Activated CD4-positive, CD25-positive, alpha-beta regulatory T cell treated with anti-CD3 and anti-CD28 coated beads, Interleukin-2, amount 50 U/mL, for 24 hours (primary cell): ENCODE data around the gene GAPDHS.

Source experiments
- ATAC-seq, 2 donors: fragments of 150-1000 bp; cut with Tn5 transposase; one replicate each; pipeline ENCODE4 v1.10.0; 2021; ENCODE audit warnings: mild to moderate bottlenecking in 1 of 2, moderate library complexity in 1 of 2

Gene GAPDHS

DNA sequence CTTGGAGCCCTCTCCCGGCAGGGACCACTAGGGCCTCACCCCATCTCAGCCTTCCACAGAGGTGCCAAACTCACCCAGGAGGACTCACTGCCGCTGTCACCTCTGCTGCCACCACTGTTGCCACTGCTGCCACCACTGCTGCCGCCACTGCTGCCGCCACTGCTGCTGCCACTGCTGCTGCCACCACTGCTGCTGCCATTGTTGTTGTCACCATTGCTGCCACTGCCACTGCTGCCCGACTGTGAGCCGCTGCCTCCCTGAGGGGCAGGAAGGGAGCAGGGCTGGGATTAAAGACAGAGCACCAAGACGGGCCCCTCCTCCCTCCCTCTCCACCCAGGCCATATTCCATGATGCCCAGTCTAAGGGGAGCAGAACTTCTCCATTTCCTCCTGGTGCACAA lies 21.9 kb upstream of the GAPDHS start:
- ATAC-seq: no peak

DNA sequence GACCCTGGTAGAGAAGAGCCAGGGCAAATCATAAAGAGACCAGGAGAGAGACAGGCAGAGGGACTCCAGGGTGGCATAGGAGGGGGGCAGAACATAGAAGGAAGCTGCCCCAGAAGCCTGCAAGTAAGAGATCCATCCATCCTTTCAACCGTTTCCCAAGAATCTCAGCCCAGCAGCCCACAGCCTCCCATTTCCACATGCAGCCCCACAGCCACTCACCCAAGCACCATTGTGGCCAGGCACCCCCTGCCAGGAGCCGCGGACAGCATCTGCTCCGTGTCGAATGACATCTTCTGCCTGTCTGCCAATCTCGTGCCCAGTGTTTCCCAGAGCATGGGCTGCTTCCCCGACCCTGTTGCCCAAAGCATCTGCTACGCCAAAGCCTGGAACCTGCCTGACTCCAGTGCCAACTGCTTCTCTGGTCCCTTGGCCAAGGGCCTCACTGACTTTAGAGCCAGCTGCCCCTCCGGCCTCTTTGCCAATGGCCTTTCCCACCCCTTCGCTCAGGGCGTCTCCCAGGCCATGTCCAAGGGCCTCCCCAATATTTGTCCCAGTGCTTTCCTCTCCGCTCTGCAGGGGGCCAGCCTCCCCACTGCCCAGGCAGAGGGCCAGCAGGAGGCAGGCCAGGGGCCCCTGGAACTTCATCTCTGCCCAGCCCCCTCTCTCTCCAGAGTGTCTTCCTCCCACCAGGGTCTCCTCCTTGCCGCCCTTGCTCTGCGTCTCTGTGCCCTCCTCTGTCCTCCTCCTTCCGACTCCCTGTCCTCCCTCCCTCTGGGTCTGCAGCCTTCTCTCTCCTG lies 20.2 kb upstream of the GAPDHS start:
- no peak for ATAC-seq

DNA sequence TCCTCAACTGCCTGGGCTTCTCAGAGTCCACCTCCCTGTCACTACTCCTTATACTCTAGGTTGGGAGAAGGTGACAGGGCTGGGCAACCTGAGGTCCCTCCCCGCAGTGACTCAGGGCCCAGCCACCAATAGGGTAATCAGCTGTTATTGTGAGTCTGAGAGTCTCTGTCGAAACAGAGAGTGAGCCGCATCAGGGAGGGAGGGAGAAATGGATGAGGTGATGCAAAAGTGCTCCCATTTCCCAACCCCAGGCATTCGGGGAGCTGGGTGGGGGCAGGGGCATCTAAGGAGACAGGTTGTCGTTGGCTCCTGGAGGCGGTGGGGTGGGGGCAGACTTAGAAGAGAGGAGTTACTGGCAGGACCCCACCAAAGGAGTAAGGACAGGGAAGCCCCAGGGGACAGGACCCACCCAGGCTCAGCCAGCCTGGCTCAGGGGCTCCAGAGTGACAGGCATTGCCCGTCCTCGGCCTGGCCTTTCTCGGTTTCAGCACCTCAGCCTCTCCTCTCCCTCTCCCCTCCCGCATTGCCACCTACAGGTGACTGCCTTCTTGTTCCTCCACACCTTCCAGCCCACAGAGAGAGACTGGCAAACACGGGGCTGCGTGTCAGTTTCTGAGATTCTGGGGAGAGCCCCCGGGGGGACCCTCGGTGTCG lies 19.5 kb upstream of the GAPDHS start, which contains the start of gene DMKN:
Gene DMKN (minus strand): TSS at position 22 of the 654 bp plus-strand sequence. CDS start 174 bp downstream, outside the sequence.
- ATAC-seq: no peak

DNA sequence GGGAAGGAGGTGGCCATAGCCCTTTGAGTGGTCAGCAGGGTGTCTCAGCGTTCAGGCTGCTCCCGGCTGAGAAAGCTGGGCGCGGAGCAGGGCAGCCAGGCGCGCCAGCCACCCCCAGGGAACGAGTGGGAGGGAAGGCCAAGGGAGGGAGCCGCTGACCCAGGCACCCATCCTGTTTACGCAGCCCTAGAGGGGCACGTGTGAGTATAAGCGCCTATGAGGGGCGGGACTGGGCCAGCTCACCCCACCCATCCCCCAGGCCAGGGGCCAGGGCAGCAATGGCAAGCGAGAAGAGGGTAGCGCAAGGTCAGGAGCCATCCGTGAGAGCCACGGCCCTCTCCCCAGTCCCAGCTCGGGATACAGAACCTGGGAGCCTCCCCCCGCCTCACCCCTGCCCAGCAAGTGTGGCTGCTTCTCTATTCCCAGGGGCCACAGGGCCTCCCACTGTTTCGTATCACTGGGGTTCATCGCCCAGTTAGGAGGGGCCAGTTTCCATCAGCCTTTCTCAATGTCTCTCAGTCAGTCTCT lies 18.9 kb upstream of the GAPDHS start:
- ATAC-seq: no peak

DNA sequence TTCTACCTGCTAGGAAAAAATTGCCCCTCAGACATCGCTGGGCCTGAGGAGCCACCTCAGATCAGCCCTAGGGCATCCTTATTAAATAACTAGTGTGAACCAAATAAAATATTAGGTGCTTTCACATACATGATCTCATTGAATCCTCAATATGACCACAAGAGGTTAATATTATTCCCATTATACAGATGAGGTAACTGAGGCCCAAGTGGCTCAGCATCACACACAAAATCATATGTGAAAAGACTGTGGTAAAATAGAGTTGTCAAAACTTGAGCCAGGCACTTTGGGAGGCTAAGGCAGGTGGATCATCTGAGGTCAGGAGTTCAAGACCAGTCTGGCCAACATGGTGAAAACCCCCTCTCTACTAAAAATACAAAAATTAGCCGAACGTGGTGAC lies 16.9 kb upstream of the GAPDHS start:
- no peak for ATAC-seq

DNA sequence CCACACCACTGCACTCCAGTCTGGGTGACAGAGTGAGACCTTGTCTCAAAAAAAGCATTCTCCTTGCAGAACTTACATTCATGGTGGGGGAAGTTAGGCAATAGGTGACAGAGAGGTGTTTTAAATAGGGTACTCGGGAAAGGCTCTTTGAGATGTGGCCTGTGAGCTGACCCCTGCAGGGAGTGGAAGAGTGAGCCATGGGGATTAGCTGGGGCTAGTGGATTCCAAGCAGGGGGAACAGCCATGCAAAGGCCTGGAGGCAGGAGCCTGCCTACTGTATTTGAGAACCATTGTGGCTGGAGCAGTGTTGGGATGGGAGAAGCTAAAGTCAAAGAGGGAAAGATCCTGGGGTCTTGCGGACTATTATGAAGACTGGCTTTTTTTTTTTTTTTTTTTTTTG lies 15.9 kb upstream of the GAPDHS start:
- ATAC-seq: no peak

DNA sequence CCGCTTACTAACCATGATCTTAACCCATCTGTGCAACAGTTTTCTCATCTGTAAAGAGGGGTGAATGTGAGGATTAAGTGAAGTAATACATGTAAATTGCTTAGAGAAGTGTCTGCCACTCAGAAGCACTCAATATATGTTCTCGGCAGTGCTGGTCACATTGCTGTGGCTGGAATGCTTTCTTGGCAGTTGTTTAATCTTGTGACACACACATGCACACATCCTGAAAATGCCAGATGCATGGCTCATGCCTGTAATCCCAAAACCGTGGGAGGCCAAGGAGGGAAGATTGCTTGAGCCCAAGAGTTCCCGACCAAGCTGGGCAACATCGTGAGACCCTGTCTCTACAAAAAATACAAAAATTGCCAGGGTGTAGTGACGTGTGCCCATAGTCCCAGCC lies 14.9 kb upstream of the GAPDHS start:
- ATAC-seq: no peak

DNA sequence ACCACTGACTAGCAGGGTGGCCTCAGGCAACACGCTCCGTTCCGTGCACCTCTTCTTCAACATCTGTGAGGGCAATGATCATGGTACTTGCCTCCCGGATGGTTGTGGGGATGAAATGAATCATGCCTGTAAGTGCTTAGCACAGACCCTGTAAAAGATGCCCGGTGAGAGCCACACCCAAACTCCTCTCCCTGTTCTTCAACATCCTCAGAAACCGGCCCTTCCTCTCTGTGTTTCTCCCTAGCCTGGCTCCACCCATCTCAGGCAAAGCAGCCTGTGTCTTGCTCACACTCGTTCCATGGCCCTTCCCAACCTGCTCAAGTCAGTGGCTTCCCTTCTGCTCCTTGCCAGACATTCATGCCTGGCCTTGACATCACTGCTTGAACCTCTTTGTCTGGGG lies 14.0 kb upstream of the GAPDHS start:
- no peak for ATAC-seq

DNA sequence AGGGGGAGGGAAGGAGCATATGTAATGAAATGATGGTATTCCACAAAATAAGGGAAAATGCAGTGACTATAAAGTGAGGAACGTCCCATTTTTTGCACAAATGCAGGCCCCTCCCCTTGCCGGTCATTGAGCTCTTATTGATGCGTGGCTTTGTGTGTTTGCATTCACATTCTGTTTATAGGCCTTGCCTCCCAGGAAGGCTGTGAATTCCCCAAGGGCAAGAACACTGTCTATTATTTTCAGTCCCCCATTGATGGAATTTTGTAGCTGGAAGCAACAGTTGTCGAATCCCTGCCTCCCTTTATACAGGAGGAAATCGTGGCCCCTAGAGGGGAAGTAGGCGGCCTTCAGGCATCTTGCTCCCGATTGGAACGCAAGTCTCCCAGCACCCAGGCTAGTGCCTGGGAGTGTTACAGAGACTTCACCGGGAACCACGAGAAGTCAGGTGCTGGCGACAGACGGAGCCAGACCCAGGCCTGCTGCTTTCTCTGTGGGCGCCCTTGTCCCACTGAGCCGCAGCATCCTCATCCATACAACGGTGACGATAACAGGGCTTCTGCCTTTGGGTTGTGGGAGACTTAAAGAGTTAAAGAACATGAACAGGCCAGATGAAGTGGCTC lies 12.0 kb upstream of the GAPDHS start:
- no peak for ATAC-seq

DNA sequence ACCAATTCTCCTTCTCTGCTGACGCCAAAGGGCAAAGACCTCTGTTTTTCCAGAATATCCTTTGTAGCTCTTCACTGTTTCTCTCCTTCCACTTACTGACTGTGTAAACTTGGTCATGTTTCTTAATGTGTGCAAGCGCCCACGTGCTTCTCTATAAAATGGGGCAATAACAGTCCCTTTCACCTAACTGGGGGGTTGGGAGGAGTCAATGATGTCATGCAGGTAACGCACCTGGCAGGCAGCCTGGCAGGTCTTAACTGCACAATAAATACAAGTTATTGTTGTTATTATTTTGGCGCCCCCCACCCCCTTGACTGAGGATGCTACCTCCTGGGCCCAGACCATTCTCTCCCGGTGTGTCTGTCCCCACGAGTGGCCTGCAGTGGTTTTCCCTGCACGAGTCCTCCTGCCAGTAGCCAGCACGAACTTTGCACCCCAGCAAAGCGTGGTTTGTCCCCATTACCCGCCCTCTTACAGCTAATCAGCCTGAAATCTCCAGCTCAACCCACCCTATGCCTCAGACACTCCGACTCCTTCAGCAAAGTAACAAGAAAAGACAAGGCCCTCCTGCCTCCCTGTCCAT lies 10.4 kb upstream of the GAPDHS start:
- no peak for ATAC-seq

DNA sequence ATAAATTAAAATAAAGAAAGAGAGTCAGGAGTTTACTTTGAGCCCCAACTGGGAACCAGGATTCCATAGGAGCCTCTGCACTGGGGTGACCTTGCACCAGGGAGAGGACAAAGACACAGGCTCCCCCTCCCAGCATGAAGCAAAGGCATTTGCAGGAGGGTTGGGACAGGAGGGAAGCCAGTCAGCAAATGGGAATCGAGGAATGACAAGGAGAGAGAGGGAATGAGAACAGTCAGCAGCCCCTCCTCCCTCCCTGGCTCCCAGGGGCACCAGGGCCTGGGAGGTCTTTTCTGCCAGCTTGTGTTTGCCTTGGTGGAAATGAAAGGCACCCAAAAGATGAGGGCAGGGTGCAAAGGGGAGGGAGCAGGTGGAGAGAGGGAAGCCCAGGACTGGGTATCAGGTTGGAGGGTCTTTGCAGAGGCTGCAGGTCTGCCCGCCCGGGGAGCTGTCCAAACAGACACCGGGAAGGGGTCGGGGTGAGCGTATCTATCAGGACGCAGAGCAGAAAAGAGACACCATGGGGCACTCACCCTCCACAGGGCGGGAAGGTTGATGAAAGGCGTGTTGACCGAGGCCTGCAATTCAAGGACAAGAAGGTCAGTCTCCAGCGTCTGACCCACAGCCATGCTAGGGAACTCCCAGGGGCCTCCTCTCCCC lies 8.9 kb upstream of the GAPDHS start:
- no peak for ATAC-seq

DNA sequence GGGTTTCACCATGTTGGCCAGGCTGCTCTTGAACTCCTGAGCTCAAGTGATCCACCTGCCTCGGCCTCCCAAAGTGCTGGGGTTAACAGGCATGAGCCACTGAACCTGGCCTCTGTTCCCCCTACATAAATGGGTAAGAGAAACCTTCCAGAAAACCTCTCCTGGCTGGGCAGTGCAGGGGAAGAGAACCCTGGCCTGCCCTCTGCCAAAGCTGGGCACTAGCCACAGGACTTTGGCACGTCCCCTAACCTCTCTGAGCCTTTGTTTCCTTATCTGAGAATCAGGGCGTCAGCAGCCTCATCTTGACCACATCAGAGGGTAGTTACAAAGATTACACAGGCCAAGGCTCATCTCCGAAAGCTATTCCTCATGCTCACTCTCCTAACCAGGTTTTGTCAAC lies 7.4 kb upstream of the GAPDHS start:
- no peak for ATAC-seq

DNA sequence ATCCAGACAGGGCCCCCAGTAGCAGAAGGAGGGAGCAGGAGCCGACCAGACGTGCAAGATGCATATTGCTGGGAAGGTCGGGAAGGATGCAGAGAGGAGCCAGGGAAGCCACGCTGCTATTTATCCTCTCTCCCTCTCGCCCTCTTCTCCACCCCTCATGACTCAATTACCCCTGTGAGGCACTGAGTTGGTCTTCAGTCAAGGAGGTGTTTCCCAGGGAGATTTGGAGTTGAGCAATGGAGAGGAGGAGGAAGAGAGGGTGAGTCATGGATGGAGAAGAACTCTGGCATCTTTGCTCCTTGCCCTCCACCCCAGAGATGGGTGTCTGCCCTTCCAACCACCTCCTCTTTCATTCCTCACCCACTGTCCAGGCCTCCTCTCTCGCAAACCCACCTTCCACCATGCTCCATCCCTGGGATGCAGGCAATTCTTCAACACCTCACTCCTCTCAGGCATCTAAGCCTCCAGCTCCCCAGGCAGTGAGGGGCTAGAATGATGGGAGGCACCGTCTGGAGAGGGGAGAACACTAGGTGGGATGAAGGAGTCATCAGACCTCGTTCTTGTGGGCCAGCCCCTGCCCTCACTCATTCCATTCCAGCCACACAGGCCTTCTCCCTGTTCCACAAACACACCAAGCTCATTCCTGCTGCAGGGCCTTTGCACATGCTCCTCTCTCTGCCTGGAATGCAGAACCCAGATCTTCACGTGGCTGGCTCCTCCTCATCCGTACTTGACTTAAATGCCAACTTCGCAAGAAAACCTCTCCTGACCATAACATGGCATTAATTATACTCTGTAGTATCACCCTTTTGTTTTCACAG lies 4.8 kb upstream of the GAPDHS start, which contains the start of gene SBSN:
Gene SBSN (minus strand): TSS at position 94 of the 821 bp plus-strand sequence. CDS start 30 bp downstream, at position 64.
- no peak for ATAC-seq

DNA sequence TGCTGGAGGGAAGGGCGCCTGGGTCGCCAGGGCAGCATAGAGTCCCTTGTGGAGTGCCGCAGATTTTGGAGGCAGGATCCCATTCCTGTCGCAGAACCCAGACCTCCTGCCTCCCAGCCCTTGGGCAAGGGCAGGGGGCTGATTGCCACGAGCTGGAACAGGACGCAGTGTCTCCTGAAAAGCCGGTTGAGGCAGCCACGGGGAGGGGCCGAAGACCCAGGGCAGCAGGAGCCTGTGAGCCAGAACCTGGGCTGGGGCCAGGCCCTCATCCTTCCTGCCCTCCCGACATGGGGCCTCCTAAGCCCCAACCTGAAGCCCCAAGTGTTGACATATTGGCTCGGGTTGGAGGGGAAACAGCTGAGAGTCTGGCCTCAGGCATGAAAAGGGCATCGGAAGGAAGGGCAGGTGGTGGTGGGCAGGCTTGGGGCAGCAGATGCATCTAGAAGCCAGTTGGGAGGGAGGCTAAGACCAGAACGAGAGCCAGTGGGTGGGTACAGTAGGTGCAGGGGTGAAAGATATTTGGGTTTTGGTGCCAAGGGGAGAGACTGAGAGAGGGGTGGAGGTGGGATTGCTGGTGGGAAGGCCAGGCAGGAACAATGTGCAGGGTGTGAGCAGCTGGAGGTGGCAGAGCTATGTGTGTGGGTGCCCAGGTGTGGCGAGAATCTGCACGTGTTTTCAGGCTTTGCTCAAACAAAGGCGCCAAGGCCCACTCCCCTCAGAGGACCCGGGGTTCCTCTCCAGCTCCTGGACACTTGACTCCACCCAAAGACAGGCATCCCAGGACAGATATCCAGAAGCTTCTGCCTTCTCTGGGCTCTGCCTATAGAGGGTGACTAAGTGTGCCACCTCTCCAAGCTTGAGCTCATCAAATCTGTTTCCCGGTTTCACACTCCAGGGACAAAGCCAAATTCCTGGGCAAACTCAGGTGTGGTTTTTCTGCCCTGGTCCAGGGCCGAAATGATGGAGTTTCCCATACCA lies 3.7 kb upstream of the GAPDHS start:
- no peak for ATAC-seq

DNA sequence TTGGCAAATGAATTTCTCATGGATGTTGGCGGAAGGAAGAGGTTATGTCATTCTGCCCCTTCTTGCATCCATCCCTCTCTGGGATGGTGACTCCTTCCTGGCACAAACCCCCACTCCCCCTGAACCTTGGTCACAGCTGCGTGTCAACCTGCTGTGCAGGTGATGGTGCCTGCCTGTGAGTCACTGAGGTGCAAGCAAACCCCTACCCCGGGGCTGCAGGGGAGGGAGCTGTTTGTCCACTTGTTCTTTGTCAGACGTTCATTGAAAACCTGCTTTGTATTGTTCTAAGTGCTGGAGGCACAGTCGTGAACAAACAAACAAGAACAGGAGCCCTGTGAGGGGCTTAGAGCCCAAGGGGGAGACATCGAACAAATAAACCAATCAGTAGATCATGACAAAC lies 2.0 kb upstream of the GAPDHS start:
- no peak for ATAC-seq

DNA sequence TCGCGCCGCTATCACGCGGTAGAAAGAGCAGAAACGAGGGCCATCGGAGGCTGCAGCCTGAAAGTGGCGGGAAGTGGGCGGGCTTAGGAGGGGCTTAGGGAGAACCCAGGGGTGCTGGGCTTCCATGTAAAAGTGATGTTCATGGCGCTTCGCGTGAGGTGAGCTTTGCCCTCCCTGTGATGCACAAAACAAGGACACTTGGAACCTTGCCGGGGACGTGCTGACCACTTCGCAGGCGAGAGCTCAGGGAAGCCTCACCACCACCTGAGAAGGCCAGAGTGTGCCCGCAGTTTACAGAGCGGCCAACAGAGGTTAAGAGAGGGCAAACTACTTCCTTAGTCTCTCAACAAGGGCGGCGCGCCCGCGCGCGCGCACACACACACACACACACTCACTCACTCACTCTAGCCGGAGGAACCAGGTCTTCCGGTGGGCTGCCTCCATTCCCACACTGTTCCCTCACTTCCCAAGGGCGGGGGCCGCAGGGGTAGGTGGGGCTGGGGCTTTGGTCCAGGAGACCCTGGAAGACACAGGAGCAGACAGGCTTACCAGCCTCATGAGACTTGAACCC lies 651 bp downstream of the GAPDHS start:
- ATAC-seq: peak; percentile 66 to 70

DNA sequence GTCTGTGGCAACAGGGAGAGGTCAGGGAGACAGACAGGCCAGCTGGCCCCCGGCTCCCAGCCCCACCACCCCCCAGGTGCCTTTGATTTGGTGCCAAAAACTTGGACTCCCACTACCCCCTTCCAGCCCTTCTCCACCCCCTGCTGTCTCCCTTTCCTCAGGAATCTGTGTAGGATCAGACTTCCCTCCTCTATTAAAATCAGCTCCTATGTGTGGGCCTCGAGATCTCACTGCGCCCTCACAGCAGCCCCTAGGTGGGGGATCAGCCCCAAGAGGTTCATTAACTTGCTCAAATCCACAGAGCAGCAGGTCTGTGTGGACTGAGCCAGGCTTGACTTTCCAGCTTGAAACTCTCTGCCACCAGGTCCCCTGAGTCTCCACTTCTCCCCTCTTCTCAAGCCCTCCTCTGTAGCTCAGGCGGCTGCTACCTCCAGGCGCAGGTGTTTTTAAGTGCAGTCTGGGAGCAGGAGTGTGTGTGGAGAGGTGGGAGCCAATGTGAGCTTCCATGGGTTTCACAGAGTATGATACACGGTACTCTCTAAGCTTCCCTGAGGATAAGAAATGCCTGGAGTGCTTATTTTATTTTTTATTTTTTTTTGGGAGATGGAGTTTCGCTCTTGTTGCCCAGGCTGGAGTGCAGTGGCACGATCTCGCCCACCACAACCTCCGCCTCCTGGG lies 1.7 kb downstream of the GAPDHS start:
- ATAC-seq: no peak

DNA sequence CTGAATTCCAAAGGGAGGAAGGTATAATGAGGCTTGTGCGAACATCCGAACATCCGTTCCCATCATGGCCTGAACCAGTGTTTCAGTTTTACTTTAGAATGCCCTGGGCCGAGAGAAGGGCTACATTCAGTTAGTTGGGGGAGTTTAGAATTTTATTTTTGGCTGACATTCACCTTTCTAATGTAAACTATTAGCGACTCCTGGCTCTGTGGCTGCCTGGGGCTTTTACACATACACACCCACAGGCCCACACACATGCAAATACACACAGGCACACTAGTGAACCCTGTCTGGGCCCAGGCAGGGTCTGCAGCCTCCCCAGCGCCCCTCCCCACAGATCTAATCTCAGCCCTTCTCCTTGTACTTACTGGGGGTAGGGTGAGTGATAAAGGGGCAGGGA lies 6.1 kb downstream of the GAPDHS start:
- no peak for ATAC-seq

DNA sequence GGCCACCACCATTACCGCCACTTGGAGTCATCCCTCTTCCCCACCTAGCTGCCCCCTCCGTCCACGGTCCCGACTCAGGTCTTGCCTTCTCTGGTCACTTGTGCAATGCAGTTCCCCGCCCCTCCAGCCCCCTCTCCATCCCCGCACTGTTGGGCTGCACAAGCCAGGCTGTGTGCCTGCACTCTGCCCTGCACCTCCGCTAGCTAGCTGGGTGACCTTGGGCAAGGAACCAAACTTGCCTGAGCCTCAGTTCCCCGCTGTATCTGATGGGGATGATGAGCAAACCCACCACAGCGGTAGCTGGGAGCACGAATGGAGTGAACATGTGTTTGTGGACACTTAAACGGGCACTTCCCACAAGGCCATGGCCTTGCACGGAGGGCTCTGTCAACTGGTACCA lies 6.6 kb downstream of the GAPDHS start:
- ATAC-seq: no peak
